ENCODE data around the gene RNU1-1.
"Not testable (repeated sequence)": the region's sequence is repeated elsewhere in the genome, so short reads cannot be mapped to it uniquely, and the experiment has no call there.

RNU1-1 gene

DNA sequence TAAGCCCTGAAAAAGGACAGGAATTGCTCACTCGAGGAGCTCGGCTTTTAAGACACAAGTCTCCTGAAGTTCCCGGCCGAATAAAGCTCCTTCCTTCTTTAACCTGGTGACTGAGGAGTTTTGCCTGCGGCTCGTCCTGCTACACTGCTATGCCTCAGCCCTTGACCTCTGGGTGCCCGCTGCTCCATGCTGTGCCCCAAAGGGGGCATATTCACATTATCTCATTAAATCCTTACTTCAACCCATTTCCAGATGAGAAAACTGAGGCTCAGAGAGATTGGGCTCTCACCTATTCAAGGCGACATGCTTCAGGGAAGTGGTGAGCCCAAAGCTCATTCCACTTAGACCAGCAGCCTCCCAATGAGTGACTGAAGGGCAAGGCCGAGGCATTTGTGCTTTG, 20.4 kb downstream of the RNU1-1 start:
- not testable (repeated sequence) for DNase-seq (ENCODE audit: low read depth)

DNA sequence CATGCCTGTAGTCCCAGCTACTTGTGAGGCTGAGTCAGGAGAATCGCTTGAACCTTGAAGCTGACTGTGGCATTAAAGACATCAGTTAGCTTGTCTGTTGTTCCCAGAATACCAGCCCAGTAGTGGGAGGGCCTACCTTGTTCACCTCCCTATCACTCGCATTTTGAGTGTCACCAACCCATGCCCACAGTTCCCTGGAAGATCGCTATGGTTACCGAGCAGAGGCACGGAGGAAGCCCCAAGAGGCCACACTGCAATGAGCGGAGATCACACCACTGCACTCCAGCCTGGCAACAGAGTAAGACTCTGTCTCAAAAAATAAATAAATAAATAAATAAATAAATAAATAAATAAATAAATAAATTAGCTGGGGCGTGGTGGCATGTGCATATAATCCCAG, 21.1 kb downstream of the RNU1-1 start:
- not testable (repeated sequence) for DNase-seq (ENCODE audit: low read depth)

DNA sequence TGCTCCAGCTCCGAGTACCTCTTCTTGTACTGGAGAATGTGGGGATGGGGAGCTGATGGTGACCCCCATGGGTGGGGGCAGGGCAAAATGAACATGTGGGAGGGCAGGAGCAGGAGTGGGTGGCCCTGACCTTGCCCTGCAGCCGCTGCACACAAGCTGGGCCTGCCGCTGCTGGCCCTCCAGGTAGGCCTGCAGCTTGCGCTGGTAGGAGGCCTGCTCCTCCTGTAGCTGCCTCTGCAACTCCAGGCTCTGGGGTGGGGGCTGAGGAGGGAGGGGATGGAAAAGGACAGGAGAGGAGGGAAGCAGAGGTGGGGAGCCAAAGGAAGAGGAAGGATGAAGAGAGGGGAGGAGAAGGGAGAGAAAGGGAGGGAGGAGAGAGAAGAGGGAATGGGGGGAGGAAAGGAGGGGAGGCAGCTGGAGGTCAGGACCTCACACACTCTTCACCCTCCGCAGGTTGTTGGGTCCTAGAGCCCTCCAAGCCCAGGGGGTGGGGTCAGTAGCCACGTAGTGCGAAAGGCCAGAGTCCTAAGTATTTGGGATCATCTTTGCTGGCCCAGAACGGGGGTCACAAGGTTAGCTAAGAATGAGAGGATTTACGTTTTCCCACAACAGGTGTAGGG, 22.9 kb downstream of the RNU1-1 start:
- no peak for DNase-seq (ENCODE audit: low read depth)

DNA sequence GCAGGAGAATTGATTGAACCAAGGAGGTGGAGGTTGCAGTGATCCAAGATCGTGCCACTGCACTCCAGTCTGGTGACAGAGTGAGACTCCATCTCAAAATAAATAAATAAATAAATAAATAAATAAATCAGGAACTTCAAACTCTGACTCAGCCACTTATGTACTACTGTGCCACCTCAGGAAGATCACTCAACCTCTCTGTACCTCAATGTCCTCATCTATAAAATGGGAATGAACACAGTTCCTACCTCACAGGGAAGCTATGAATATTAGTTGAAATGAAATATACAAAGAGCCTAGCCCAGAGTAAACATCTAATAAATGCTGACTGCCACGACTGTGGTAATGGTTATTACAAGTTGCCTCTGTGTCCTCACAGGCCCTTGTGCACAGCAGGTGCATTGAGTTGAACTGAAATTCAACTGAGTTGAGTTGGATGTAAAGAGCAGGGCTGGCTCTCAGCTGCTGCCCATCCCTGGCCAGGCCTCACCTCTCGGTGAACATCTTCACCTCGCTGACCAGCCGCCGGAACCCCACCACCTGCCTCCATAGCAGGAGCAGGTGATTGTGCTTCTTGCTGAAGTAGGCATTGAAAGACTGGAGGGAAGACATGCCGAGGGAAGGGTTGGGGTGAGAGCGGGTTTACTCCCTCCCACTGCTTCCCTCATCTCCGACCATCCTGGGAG, 24.7 kb downstream of the RNU1-1 start:
- DNase-seq (ENCODE audit: low read depth): not testable (repeated sequence)

- DNase-seq (ENCODE audit: low read depth): not testable (repeated sequence)
These were observed 27.1 kb downstream of the RNU1-1 start for GRCh38 chr1:16487011-16487410.

DNA sequence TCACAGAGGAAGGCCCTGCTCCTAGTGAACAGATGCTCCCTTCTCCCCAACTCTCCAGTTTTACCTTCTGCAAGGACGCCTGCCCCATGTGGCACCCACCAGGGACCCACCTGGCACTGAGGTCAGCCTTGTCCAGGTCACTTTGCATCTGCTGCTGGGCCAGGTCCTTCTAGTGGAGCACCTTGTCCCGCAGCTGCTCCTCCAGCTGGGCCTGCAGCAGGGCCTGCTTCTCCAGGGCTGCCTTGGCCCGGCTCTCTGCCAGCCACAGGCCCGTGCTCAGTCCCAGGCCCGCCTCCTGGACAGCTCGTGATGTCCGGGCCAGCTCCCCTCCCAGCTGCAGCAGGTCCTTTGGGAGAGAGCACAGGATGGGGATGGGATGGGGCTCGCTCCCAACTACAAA, 27.8 kb downstream of the RNU1-1 start:
- DNase-seq (ENCODE audit: low read depth): not testable (repeated sequence)

GRCh38 chr1:16484931-16485330, 29.2 kb downstream of the RNU1-1 start:
- no peak for DNase-seq (ENCODE audit: low read depth)

DNA sequence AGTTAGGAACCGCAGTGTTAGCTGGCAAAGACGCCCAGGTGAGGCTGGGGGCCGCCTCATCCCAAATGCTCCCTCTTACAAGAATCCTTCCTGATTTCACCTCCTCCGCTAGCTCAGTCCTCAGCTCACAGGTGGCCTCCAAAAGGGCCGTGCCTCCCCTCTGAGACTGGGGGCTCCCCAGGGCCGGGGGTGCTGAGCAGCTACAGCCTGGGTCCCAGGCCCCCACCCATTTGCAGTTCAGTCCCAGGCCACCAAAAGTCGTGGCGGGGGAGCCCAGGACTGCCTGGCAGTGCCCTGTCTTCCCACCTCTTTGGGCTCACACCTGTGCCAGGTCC, 29.6 kb downstream of the RNU1-1 start:
- DNase-seq (ENCODE audit: low read depth): no peak

GRCh38 chr1:16483639-16484500, 30.2 kb downstream of the RNU1-1 start:
- DNase-seq (ENCODE audit: low read depth): not testable (repeated sequence)

- DNase-seq (ENCODE audit: low read depth): not testable (repeated sequence)
These were observed 30.9 kb downstream of the RNU1-1 start for GRCh38 chr1:16483146-16483545.

DNA sequence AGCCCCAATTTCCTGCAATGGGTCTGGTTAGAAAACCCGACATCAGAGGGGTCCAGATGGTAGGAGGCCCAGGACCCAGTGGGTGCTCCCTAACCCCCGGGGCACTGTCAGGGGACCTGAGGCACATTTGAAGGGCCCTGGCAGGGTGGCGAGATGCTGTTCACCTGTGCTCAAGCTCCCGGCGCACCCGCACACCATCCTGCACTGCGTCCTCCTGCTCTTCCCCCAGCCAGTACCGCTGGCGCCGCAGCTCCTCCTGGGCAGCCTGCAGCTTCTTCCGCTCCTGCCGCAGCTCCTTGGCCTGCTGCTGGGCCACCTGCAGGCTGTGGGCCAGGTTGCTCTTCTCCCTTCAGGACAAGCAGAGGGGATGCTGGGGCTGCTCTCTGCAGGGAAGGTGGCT, 36.0 kb downstream of the RNU1-1 start:
- DNase-seq (ENCODE audit: low read depth): no peak

GRCh38 chr1:16475771-16476770, 38.0 kb downstream of the RNU1-1 start:
- DNase-seq (ENCODE audit: low read depth): not testable (repeated sequence)

DNA sequence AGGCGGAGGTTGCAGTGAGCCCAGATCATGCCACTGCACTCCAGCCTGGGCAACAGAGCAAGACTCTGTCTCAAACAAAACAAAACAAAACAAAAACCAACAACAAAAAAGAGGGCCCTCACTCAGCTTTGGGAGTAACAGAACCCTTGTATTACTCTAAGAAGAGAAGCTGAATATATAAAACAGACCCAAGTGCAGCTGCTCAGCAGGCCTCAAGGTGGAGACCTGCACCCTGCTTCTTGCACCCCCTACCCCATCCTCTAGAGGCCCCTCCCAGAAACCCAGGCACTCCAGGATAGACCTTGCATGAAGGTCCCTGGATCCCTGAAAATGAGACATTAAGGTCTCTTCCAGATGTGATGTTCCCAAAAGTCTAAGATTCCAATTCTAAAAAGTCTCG, 39.2 kb downstream of the RNU1-1 start:
- DNase-seq (ENCODE audit: low read depth): not testable (repeated sequence)

DNA sequence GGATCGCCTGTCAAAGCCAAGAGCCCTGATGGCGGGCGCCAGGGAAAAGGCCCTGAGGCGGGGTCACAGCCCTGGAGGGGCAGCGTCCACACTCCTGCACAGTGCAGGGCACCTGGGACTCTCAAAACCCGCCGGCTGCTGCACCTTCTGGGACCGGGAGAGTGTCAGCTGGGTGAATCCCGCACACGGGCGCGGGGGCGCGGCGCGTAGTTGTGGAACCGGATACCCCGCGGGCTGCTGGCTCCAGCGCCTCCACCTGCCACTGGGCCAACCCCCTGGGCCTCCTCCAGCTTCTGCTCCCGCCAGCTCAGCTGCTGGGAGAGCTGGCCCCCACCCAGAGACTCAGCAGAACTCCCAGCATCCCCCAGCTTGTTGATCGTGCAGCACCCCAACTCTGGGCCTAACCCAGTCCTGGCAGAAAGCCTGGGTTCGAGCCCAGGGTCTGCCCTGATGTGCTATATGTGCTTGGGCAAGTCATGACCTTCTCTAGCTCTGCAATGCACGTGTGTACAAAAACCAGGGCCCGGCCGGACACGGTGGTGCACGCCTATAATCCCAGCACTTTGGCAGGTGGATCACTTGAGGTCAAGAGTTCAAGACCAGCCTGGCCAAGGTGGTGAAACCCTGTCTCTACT, 39.8 kb downstream of the RNU1-1 start:
- no peak for DNase-seq (ENCODE audit: low read depth)

- no peak for DNase-seq (ENCODE audit: low read depth)
These were observed 45.5 kb downstream of the RNU1-1 start for GRCh38 chr1:16468558-16468957.

GRCh38 chr1:16464917-16465625, 49.0 kb downstream of the RNU1-1 start:
- DNase-seq (ENCODE audit: low read depth): no peak

Measured in stimulated activated CD8-positive, alpha-beta memory T cell treated with anti-CD3 and anti-CD28 coated beads, Interleukin-15, amount 100 ng/mL, for 1 hour (primary cell).